ENCODE data around the gene EIF3K. TPM values are rescaled to one million over a fixed set of nuclear protein-coding genes. Genes with fewer than 3 reads are reported as not detected.

The EIF3K gene
- total RNA-seq, 1 donor from 2014 or later, result 735 TPM

DNA sequence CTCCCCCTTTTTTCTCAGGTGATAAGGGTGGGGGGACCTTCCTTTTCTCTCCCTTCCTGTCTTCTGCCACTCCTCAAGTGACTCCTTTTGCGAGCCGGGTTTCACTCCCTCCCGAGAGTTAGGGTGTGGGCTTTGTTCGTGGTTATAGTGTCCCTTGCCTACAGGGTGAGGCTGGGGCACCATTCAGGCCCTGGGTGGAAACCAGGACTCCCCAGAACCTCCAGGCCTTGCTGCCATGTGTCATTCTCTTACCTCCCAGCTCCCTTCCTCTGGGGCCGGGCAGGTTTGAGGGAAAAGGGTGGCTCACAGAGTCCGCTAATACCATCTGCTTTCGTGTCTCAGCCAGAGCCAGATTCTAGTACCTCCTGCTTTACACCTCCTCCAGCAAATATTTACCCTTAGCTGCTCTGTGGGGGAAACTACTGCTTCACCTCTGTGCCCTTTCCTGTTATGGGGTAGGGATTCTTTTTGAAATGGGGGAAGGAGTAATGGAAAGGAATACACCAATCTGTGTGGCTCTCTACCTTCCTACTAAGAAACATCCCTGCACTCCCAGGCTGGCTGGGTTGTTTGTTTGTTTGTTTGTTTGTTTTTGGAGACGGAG, 31.3 kb downstream of the EIF3K start:
- DNase-seq, result peak; percentile 36

DNA sequence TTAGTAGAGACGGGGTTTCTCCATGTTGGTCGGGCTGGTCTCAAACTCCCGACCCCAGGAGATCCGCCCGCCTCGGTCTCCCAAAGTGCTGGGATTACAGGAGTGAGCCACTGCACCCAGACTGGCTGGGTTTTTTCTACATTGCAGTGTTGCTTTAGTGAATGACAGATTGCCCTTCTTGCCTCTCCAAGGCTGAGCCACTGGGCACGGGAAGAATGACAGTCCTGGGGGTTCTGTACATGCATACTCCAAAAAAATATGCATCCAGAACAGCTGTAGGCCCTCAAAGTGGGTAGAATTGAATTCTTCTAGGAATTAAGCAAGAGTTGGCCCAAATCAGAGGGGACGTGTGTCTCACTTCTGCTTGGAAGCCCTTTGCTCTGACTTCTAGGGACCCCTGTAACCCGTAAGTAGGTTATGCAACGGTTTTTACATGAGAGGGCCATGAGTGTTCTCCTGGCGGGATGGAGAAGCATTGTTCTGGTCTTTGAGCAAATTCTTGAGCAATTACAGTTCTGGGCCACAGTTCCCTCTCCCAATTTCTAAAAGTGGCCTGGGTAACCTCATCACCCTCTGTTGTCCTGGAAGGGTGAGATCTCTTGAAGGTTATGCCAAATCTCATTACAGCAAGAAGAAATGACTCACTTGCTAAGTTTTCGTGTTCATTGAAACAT, 32.1 kb downstream of the EIF3K start:
- peak; percentile 64 for DNase-seq

DNA sequence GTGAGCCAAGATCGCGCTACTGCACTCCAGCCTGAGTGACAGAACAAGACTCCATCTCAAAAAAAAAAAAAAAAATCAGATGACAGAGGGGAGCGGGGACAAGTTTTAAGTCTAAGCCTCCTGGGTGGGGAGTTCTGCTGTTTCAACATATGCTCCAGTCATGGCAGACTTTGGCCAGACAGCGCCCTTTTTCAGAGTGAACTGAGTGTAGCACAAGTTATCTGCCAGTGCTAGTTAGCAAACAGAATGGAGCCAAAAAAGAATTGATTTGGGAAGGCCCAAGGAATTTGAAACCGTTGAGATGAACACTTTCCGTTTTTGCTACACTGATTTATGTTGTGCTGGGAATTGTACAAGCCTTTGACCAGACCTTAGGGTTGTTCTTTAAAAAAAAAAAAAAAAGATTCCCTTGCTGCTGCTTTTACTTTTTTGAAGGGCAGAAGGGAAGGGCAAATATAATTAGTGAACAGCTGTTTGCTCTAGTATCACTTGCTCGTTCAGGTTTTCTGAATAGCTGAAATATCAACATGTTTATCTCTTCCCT, 34.1 kb downstream of the EIF3K start:
- DNase-seq, result peak; percentile 26

DNA sequence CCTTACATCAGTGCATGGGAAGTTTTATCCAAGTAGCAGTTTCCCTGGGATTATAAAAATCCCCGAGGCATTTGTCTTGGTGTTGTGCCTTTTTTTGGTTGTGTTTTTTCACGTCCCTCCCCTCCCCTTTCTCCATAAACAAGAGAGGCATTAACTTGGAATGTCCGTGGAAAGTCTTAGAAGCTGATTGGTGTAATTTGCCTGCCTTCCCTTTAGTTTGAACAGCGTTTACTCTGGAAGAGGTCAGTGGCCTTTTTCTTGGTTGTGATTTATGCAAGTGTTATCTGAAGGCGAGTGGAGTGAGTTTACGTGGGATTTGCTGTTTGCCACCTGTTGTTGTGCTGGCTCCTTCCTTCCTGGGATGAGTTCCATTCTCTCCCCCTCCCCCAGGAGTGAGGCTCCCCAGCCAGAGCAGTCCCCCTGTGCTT, 35.7 kb downstream of the EIF3K start:
- DNase-seq, result peak; percentile 73

DNA sequence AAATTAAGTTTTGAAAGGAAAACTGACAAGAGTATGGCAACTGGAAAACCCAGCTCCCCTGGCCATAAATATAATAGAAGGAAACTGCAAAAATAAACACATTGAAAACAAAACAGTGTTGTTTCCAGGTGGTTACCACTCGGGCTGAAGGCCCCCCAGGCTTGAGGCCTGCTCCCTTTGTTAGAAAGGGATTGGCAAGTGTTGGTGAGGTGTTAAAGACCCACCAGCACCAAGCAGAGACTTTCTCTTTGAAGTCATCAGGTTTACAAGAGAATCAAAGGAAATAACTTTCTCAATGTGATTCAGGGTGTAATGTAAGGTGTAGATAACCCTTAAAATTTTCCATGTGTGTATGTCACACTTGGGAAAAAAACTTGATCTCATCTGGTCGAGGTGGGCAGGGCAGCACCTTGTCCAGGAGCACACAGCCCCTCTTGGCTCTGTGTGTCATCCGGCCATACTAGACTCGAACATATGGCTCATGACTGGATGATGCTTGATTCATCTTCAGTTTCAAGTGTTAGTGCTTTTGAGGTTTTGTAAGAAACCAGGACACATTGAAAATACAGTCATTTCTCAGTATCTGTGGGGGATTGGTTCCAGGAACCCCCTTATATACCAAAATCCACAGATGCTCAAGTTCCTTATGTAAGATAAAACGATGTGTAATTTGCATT, 36.3 kb downstream of the EIF3K start:
- DNase-seq, result peak; percentile 55

DNA sequence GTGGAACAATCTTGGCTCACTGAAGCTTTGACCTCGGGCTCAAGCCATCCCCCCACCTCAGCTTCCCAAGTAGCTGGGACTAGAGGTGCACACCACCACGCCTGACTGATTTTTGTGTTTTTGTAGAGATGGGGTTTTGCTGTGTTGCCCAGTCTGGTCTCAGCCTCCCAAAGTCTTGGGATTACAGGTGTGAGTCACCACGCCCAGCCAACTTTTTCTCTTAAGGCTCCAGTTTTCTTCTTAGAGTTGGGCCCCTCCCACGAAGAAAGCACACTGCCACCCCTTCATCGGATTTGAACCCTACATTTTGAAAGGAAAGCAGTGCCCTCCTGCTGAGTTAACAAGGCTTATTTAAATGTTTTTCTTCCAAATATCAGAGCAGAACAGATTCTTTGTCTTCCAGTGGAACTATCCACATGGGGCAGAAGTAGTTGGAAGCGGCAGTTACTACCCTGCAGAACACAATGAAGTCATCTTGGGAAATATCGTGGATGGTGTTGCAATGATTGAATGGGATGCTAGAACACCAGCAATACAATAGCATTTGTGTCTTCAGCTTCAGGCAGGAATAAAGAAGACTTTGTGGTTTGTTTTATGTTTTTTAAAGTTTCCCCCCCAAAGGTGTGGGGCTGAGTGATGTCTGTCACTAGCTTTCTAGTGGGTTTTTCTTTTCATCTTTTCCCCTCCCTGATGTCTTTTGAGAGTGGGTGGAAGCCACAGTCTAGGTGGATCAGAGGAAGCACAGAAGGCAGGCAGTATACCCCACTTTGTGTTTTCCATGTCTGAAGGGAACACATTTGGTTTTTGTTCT, 37.4 kb downstream of the EIF3K start:
- no peak for DNase-seq

DNA sequence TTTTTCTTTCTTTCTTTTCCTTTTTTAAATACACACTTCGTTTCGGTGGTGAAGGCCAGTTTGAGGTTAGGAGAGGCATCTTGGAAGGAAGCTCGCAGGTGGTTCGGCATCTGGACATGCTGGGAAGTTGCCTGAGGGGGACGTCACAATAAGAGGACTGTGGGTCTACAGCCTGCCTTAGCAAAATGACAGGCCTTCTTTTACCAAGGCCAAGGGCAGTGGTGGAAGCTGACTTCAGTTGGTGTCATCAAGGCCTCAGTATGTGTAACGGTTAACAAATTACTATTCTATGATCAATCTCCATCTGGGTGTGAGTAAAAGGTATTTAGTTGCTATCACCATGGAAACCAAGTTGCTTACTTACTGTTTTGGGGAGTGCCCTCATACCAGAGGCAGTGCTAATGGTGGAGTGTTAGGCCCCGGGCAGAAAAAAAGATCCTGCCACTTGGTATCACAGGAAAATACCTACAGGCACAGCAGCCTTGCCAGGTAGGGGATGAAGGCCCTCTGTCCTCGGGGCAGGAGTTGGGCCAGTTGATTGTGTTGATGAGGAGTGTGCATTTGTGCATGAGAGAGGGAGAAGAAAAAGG, 38.7 kb downstream of the EIF3K start:
- DNase-seq, result peak; percentile 56

DNA sequence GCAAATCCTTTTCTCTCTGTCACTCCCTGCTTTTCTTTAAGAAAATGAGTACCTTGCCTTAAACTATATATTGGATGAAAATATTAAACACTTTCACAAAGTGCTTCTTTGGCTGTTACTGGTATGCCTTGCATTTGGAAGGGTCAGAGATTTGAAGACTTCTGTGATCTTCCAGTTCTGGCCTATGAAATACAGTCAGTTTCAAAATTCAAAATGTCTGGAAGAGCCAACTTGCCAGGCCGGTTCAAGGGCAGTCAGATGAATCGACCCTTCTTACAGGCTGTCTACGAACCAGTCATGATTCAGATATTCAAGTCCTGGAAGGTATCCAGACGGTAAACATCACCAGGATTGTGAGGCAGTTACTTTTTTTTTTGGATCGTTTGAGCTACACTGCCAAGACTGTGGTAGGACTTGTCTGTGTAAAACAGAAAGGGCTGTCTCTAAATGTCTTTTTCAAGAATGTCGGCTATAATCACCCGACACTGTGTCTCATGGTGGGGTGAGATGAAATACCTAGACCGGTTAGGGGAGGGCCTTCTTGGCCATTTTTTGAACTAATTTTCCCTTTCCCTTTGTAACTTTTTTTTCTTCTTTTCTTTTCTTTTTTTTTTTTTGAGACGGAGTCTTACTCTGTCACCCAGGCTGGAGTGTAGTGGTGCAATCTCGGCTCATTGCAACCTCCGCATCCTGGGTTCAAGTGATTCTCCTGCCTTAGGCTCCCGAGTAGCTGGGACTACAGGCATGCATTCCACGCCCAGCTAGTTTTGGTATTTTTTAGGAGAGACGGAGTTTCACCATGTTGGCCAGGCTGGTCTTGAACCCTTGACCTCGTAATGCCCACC, 39.7 kb downstream of the EIF3K start:
- DNase-seq, result peak; percentile 98

DNA sequence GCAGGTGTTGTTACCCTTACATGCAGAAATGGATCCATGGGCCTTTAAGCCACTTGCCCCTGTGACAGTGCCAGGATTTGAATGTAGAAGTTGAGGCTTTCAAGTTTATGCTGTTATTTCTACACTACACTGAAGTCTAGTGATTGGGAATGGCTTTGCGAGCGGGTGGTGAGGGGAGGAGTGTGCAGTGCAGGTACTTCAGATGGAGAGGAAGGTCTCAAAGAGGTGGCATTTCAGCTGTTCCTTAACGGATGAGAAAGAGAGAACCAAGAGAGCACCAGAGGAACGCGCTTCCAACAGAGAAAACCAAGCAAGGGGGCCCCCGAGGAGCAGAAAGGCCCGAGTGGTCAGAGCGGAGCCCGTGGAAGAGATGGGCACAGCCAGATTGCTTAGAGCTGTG, 41.7 kb downstream of the EIF3K start:
- DNase-seq, result no peak

DNA sequence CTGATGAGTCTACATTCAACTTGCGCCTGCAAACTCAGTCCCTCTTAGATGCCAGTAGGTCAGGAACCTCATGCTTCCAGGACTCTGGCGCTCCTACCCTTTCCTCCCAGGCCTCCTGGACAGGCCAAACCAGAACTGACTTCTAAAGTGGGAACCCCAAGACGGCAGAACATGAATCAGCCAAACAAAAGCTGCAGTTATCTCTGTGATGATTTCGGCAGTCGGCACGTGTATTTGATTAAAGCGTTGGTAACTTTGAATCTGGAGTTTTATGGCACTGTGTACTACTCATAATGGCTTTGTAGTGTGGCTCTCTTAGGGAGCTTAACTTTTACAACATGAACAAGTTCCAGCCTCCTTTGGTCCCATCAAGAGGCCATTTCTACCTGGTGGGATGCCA, 42.1 kb downstream of the EIF3K start:
- DNase-seq, result no peak

DNA sequence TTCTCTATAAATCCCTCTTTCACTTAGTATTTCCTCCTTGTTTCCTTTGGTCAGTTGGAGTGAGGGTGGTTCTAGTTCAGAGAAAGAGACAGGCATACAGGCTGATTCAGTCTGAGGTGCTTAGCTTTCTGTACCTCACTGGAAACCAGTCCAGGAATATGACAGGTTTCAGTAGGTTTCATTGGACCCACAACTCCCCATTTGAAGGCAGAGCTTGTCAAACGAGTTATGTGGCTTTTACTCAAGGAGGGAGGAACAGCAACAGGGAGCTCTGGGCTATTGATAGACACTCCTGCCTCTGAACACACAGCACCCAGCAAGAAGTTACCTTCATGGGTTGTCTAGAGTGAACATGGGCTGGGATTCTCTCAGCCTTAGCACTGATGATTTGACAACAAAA, 43.0 kb downstream of the EIF3K start:
- no peak for DNase-seq

DNA sequence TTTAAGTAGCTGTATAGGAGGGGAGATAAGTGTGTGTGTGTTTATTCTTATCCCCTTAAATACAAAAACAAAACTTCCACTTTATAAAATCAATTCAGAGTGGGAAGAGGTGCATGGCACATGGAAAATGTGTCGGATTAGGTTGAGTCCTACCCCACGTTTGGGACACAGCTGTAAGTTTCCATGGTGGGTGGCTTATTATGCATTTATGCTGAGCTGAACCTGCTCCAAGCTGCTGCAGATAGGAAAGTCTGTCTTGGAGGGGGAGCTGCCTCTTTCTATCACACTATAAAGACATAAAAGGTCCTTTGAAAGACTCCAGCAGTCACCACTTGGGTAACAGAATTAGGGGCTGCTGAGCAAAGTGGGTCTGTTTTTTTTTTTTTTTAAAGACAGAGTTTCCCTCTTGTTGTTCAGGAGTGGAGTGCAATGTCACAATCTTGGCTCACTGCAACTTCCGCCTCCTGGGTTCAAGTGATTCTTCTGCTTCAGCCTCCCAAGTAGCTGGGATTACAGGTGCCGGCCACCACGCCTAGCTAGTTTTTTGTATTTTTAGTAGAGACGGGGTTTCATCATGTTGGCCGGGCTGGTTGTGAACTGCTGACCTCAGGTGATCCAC, 43.7 kb downstream of the EIF3K start:
- DNase-seq, result no peak

DNA sequence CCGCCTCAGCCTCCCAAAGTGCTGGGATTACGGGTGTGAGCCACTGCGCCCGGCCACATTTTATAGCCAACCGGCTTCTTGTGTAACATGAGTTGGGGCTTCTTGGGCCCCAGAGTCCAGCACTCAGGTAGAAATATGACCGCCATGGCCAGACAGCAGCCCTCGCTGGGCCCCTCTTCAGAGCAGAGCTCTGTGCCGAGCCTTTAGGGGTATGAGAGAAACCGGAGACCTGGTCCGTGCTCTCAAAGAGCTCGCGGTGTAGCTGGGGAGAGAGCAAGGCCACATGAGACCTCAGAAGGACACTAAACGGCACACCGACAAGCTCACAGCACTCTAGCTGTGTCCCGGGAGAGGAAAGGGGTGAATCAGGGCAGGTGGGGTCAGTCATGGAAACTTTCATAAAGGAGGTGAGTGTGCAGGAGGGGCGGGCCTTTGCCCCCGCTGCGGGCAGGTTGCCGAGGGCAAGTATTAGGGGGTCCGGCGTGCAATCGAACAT, 44.2 kb downstream of the EIF3K start:
- DNase-seq, result no peak

DNA sequence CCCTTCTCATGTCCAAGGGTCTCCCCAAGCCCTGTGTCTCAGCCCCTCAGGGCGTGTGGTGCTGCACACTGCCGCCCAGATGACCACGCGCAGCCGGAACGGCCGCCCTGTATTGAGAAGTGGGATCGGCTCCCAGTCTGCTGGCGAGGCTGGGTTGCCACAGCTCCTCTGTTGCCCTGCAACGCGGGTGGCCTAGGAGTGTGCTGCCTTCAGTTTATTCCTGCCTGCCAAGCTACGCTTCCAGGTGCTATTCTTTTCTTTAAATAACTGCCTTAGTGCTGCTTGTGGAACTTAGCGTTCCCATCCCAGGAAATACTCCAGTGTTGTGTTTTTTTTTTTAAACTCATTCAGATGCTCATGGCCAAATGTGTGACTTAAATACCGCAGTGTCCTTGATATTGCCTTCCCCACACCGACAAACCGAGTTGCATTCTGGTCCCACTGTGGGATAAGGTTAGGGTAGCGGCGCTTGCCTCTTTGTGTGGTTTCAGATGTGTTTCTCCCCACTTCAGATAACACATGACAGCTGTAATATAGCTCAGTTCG, 45.0 kb downstream of the EIF3K start:
- DNase-seq, result peak; percentile 58

DNA sequence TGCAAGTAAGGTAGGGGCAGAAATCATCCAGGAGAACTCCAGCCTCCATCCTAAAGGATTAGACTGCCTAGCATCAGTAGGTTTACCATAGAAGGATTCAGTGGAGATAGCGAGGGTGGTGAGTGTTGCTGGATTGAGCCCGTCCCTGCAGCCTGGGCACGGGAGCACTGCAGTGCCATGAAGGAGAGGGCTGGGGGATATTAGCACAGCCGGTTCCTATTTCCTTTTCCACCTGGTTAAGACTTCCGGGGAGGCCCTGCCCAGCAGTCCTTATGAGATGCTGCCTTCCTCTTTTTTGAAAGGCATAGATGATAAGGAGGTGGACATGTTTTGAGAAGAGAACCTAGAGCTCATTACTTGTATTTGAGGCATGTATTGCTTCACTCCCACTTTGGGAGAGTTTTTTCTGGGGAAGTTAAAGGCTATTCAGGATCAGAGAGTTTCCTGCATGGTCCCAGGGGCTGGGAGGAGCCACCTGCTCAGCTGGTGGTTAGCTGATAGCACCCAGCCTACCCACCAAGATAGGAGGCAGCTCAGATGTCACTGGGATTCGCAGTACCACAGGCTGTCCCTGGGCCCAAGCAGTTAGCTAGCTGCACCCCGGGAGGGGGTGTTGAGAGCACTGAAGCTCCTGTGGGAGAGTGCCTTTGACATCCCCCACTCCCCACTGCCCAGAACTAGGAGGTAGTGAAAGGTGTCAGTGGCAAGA, 45.7 kb downstream of the EIF3K start:
- peak; percentile 41 for DNase-seq

DNA sequence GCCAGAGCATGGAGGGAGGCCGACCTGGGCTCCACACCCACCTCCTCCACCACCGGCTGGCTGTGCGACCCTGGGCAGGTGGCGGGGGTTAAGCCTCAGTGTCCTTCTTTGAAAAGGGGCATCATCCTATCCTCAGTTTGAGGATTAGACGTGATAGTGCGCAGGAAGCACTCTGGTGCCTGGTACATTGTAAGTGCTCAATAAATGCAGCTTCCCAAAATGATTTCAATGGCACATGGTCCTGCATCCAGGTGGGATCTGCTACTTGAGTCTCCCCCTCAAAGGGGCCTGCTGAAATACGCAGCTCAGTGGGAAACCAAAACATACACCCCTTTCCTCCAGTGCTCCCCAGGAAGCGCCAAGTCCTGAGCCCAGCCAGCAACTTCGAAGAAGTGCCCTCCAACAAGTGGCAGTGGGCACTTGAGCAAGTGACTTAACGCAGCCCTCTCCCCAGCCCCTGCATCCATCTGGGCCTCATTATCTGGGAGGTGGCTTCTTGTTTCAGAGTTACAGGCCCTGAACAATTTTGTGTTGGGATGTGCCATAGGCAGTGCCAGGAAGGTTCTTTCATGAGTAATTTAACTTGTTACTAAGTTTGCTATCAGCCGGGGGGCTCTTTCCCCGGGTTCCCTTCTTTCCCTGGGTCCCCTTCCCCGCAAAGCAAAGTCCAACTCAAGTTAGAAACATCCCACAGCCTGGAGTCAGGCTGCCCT, 46.4 kb downstream of the EIF3K start:
- DNase-seq, result no peak

DNA sequence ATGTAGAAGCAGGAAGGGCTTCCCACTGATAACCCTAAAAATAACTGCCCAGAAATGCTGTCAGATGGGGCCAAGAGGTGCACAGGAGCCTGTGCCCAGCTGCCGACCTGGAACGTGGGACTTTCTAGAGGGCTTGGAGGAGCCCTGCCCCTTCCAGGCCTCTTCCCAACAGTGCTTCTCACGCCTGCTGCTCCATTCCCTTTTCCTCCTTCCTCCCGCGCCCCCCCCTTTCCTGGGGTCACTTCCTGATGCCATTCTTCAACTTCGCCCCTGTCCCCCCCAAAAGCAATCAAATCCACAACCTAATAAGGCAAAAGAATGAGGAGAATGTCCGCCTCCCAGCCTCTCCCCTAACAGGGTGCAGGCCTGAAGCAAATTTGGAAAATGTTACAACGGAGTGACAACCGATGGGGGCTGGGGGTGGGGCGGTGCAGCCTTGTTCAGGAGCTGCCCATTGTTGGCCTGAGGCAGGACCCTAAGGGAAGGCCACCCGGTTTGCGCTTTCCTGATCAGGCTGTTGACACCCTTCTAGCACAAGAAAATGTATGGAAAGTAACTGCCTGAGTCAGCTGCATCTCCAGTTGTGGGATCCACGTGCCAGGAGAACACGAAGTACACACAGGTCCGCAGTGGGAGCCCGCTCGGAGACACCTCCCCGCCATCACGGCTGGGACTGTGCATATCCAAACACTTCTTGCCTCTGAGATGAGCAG, 47.1 kb downstream of the EIF3K start:
- peak; percentile 98 for DNase-seq
